Fibroblast of peridontal ligament (primary cell): ENCODE measurements around the gene HIRA.
"Not testable (repeated sequence)": the region's sequence is repeated elsewhere in the genome, so short reads cannot be mapped to it uniquely, and the experiment has no call there.

ENCODE experiments used
- DNase-seq: peaks from one replicate; pipeline ENCODE4 v3.0.0-alpha.2; 2010; ENCODE audit errors: extremely low read depth

The HIRA gene

GRCh38 chr22:19330205-19330604 is 101.3 kb downstream of the HIRA start:
- DNase-seq: not testable (repeated sequence)

- no peak for DNase-seq
These were observed 102.1 kb downstream of the HIRA start for GRCh38 chr22:19329454-19329853.

- DNase-seq: peak; percentile 58
These were observed 106.1 kb downstream of the HIRA start for GRCh38 chr22:19325296-19325948.

DNA sequence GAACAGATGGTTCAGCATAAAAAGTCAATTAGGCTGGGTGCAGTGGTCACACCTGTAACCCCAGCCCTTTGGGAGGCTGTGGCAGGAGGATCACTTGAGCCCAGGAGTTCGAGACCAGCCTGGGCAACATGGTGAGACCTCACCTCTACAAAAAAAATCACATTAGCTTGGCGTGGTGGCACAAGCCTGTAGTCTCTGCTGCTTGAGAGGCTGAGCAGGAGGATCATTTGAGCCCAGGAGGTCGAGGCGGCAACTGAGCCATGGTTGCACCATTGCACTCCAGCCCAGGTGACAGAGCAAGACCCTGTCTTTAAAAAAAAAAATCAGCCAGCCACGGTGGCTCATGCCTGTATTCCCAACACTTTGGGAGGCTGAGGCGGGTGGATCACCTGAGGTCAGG is 108.1 kb downstream of the HIRA start:
- not testable (repeated sequence) for DNase-seq

- DNase-seq: no peak
These were observed 109.8 kb downstream of the HIRA start for GRCh38 chr22:19321757-19322156.

DNA sequence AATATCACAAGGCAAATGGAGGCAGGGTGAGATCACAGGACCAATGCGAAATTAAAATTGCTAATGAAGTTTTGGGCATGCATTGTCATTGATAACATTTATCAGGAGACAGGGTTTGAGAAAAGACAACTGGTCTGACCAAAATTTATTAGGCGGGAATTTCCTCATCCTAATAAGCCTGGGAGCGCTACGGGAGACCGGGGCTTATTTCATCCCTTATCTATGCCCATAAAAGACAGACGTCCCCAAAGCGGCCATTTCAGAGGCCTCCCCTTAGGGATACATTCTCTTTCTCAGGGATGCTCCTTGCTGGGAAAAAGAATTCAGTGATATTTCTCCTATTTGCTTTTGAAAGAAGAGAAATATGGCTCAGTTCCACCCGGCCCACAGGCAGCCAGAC is 111.4 kb downstream of the HIRA start:
- DNase-seq: not testable (repeated sequence)

DNA sequence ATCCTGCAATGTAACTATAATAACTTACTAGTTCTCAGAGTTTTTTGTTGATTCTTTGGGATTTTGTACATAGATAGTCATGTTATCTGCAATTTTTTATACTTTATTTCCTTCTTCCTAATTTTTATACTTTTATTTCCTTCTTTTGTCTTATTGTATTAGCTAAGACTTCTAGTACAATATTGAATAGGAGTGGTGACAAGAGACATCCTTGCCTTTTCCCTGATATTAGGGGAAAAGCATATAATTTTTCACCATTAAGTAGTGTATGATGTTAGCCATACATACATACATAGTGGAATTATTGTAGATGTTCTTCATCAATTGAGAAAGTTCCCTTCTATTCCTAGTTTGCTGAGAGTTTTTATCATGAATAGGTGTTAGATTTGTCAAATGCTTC is 112.3 kb downstream of the HIRA start:
- no peak for DNase-seq

- DNase-seq: no peak
These were observed 113.7 kb downstream of the HIRA start for GRCh38 chr22:19317865-19318264.

DNA sequence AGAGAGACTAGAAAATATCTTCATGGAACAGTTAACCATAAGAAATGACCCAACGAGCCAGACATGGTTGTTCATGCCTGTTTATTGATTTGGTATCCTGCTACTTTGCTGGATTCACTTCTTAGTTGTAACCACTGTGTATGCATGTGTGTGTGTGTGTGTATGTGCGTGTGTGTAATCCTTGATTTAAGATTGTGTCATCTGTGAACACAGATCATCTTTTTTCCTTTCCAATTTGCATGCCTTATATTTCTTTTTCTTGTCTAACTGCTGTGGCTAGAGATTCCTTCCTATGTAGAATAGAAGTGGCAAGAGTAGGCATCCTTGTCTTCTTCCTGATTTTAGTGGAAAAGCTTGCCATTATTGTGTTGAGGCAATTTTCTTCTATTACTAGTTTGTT is 123.7 kb downstream of the HIRA start:
- no peak for DNase-seq

- not testable (repeated sequence) for DNase-seq
These were observed 125.0 kb downstream of the HIRA start for GRCh38 chr22:19306535-19306934.

- no peak for DNase-seq
These were observed 127.0 kb downstream of the HIRA start for GRCh38 chr22:19304547-19304946.

DNA sequence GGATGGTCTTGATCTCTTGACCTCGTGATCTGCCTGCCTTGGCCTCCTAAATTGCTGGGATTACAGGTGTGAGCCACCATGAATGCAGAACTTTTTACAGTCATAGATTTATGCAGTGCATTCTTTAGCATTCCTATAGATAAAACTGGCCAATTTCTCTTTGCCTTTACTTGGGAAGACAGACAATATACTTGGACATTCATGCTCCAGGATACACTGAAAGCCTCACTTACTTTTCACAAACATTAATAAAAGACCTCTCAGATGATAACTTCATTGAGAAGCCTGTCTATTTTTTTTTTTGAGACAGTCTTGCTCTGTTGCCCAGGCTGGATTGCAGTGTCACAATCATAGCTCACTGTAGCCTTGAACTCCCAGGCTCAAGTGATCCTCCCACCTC is 127.7 kb downstream of the HIRA start:
- DNase-seq: no peak

DNA sequence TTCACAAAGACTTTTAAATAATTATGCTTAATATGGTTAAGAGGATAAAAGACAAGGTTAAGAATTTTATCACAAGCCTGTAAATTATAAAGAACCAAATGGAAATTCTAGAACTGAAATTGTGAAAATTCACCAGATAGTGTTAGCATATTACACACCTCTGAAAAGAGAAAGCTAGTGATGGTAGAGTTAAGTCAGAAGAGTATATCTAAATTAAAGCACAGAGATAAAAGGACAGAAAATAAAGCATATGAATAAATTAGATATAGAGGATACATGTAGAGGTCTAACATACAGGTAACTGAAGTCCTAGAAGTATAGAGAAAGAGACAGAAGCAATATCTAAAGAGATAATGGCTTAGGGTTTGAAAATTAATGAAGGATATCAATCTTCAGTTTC is 135.8 kb downstream of the HIRA start:
- DNase-seq: no peak

DNA sequence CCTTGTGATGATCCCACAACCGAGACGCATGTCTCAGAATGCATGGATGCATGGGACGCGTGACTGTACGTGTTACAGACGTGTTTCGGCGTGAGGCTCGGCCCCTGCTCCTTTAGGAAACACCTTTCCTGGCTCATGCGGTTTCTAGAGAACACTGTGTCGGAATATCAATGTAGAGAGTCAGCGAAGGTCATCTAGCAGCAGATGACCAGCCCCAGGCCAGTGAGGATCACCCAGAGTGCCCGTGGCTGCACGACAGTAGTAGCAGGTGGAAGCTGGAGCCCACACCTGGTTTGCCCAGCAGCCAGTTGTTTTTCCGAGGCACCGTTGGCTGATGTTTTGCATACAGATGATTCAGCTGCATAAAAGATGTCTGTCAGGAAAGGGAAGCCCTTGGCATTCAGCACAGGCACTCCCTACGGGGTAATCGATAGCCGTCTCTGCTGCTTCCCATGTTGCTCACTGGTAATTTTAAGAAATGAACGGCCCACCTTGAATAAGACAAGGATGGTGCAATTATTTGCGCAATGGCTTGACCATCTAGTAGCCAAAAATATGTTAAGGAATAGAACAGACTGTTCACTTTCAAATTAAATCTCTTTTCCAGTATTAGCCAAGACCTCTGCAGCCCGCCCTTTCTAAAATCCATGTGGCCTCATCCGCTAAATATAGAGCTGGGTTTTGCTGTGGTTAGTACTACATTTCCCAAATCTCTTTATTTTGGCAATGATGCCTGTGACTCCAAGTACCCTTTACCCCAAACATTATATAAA is 138.9 kb downstream of the HIRA start:
- DNase-seq: peak; percentile 70

- DNase-seq: peak; percentile 57
These were observed 139.7 kb downstream of the HIRA start, which contains the start of gene CLTCL1 for GRCh38 chr22:19291580-19292457. TSS of gene CLTCL1 (minus strand) at chr22:19291719. CDS start at chr22:19291641, 78 bp downstream.

DNA sequence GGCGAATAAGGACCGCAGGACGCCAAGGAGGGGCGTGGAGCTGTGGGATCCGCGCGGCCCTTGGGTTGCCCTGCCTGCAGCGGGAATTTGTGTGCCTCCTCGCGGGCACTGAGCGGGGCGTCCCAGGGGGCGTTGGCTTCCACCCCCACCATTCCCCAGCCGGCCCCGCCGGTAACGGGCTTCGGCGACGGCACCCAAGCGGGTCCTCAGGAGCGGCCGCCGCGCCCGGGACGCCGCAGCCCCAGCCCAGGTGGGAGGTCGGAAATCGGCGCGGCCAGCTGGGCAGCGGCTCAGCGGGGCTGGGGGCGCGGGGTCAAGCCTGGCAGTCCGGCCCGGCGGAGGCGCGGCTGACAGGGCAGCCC is 140.3 kb downstream of the HIRA start:
- no peak for DNase-seq

DNA sequence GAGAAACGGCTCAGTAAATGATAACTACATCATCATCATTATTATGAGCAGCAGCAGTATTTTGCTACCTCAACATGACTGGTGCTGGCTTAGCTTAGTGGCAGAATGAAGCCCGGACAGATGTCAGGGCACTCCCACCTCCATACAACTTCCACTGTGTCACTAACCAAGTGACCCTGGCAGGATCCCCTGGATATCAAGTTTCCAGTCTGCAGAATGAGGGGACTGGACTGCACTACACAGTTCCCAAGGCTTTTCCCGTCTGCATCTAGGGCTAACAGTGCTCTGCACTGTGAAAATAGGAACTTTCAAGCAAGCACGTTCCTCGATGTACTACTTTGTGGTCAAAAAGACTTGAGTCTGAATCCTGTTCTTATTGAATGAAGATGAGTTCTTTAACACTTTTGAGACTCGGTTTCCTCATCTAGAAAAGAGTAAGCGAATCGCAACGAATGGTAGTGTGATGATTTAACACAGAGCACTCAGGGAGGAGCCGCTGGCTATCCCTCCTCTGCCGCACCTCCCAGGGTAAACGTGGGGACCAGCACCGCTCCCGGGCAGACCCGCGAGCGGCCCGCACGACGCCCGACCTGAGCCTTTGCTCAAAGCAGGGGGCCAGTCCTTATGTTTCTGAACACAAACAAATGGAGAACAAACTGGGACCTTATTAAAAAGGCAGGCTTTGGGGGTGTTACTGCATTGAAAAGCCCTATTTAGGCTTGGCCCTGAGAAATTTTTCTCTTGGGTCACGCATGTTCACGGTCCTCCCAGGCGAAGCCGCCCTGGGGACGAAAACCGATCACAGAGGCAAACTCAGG is 140.9 kb downstream of the HIRA start:
- DNase-seq: no peak

DNA sequence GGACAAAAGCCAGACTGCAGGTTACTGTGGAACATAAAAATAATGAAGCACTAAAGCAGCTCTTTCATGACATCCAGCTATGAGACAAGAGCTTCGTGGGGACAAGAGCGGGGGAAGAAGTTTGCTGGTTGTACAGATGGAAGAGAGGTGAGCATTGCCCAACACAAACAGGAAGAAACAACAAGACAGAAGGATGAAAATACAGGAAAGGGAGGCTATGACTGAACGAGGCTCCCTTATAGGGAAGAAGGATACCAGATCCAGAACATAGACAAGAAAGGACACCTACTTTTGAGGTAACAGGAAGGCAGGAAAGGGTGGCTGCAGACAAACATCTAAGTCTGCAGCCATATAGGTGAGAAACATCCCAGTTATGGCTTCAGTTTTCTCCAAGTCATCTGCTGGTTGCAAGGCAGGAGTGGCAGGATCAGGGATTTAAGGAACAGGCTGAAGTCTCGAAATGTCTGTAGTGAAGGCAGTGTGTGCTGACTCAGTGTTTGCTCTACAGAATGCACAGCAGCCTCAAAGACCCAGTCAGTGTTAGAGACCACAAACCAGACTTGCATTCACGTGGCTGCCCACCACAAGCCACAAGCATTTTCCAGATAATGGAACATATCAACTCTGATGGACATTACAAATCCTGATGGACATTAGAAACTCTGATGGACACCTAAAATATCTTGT is 141.9 kb downstream of the HIRA start:
- DNase-seq: peak; percentile 61

DNA sequence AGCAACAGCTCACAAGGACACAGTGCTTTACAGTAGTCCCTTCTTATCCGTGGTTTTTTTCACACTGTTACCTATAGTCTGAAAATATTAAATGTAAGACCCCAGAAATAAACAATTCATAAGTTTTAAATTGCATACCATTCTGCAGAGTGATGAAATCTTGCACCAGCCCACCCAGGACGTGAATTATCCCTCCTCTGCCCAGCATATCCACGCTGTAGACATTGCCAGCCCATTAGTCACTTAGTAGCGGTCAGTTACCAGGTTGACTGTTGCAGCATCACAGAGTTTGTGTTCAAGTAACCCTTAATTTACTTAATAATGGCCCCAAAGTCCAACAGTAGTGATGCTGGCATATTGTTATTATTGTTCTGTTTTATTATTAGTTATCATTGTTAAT is 143.6 kb downstream of the HIRA start:
- peak; percentile 64 for DNase-seq

GRCh38 chr22:19287076-19287707 is 144.3 kb downstream of the HIRA start:
- no peak for DNase-seq
